Mesothelial cell of epicardium (in vitro differentiated cells): ENCODE measurements around the gene ECEL1. TPM values are rescaled to one million over a fixed set of nuclear protein-coding genes. Genes with fewer than 3 reads are reported as not detected.

Experiments
- DNase-seq, 2 experiments: peaks; one replicate each; pipeline ENCODE4 v3.0.0; 2021; ENCODE audit warnings: low spot score in 2 of 2; ENCODE audit not compliant: unreplicated experiment in 2 of 2
- H3K27ac Mint-ChIP-seq: 2 replicates; pipeline ENCODE4 v1.8.0; 2021; ENCODE audit warnings: mixed read lengths
- H3K27me3 Mint-ChIP-seq: 2 replicates; pipeline ENCODE4 v1.8.0; 2021; ENCODE audit warnings: low read depth, mixed read lengths
- H3K36me3 Mint-ChIP-seq: 2 replicates; pipeline ENCODE4 v1.8.0; 2021; ENCODE audit warnings: mixed read lengths
- H3K4me1 Mint-ChIP-seq: 2 replicates; pipeline ENCODE4 v1.8.0; 2021; ENCODE audit warnings: mixed read lengths
- H3K4me3 Mint-ChIP-seq: 2 replicates; pipeline ENCODE4 v1.8.0; 2021; ENCODE audit warnings: mild to moderate bottlenecking, moderate library complexity, mixed read lengths
- H3K9me3 Mint-ChIP-seq: 2 replicates; pipeline ENCODE4 v1.8.0; 2021; ENCODE audit warnings: mixed read lengths
- total RNA-seq: library from RNA; stranded (reverse); gene quantifications from 3 replicates; pipeline ENCODE4 v1.2.1, GENCODE V29; 2021
- TF ChIP-seq, protein P1 (sequence below): fragments of 200-600 bp; sonication (generic); IDR thresholded peaks from one replicate; pipeline ENCODE4 v1.5.0; 2021; ENCODE audit warnings: antibody characterized with exemption; ENCODE audit not compliant: unreplicated experiment

ECEL1 gene
- total RNA-seq, 1 donor from 2014 or later = 8.8 TPM

DNA sequence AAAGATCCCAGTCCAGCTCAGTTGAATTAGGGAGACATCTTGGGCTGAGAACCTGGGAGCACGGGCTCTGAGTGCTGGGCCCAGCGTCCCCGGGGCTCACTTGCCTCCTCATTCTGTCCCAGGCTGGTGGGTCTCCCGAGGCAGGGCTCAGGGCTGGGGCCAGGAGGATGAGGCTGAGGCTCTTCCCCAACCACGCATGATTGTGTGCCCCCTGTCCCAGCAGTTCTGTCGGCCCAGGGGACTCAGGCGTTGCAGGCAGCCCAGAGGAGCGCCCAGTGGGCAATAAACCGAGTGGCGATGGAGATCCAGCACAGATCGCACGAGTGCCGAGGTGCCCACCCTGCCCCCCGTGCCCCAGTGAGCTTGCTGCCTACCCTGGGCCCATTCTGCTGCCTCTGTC is 33.5 kb upstream of the ECEL1 start:
- no peak for DNase-seq
- no peak overlapping the region for H3K4me3 Mint-ChIP-seq
- no peaks in the 10 kb centered on the region for H3K9me3 Mint-ChIP-seq
- H3K4me1 Mint-ChIP-seq = peaks cover 8% of the 10 kb centered on the region
- H3K36me3 Mint-ChIP-seq = no peaks in the 10 kb centered on the region
- TF ChIP-seq, protein P1, sequence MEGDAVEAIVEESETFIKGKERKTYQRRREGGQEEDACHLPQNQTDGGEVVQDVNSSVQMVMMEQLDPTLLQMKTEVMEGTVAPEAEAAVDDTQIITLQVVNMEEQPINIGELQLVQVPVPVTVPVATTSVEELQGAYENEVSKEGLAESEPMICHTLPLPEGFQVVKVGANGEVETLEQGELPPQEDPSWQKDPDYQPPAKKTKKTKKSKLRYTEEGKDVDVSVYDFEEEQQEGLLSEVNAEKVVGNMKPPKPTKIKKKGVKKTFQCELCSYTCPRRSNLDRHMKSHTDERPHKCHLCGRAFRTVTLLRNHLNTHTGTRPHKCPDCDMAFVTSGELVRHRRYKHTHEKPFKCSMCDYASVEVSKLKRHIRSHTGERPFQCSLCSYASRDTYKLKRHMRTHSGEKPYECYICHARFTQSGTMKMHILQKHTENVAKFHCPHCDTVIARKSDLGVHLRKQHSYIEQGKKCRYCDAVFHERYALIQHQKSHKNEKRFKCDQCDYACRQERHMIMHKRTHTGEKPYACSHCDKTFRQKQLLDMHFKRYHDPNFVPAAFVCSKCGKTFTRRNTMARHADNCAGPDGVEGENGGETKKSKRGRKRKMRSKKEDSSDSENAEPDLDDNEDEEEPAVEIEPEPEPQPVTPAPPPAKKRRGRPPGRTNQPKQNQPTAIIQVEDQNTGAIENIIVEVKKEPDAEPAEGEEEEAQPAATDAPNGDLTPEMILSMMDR = no peak
- H3K27ac Mint-ChIP-seq = no peak overlapping the region
- peaks cover 69% of the 10 kb centered on the region for H3K27me3 Mint-ChIP-seq

- peaks cover 8% of the 10 kb centered on the region for H3K4me1 Mint-ChIP-seq
- TF ChIP-seq, protein P1 = no peak
- no peak for DNase-seq
- H3K27me3 Mint-ChIP-seq = peaks cover 71% of the 10 kb centered on the region
- no peak overlapping the region for H3K27ac Mint-ChIP-seq
- H3K36me3 Mint-ChIP-seq = no peaks in the 10 kb centered on the region
- no peaks in the 10 kb centered on the region for H3K9me3 Mint-ChIP-seq
- H3K4me3 Mint-ChIP-seq = no peak overlapping the region
These were observed 32.9 kb upstream of the ECEL1 start for GRCh38 chr2:232520489-232520888.

DNA sequence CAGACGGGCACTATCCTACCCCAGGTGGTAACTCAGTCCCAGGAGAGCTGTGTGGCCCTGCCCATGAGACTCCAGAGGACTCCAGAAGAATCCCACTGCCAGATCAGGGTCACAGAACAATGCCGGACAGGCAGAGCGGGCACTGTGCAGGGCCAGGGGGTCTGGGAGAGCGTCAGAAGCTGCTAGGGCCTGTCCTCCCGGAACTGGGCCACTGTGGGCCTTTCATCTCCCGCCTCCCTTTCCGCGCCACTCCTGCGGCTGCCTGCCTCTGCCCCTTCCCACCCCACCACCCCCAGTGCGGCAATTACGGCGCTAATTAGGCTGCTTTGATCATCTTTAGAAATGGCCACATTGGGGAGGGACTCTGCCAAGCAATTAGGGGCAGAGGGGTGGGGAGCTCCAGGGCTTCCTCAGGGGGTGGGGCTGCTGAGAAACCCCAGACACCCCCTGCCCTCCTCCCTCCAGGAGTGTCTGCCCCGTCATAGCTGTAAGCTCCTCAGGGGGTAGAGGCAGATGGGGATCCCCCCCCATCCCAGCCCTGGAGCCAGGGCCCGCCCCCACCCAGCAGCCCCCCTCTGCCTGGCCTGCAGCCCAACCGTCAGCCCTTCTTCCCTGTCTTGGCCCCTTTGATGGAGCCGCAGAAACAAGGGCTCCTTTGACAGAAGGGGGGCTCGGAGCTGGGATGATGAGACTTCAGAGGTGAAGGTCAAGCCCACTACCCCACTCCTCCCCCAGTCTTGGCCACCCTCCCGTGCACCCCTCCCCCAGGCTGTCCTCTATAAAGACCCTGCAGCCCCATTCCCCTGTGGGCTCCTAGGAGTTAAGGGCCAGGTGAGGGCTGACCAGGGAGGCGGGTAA is 32.2 kb upstream of the ECEL1 start, which contains the start of gene PRSS56:
PRSS56 (plus strand) TSS at position 808 of the 858 bp plus-strand sequence. CDS start 211 bp downstream, outside the sequence.
- Mint-ChIP-seq H3K36me3 (no peaks in the 10 kb centered on the region), H3K27ac (no peak within 1 kb of the TSS), H3K4me3 (no peak within 1 kb of the TSS), H3K27me3 (peaks cover 74% of the 10 kb centered on the region), H3K4me1 (peaks cover 8% of the 10 kb centered on the region), H3K9me3 (no peaks in the 10 kb centered on the region)
- TF ChIP-seq, protein P1 = no peak
- no peak for DNase-seq

DNA sequence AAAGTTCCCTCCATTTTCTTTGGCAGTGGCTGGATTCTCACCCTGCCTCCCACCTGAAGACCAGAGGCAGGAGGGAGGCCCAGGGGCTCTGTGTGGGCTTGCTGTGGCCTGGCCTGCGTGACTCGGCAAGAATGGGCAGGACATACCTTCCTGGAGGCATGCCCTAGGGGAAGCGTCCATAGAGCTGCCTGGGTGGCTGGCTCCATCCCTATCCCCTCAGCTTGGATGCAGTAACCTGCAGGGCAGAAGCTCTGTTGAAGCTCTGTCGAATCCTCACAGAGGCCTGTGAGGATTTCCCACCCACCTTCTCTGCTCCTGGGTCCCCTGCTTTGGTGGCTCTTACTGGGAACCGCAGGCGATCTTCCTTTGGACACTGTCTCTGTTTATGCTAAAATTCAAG is 31.2 kb upstream of the ECEL1 start:
- H3K9me3 Mint-ChIP-seq = no peaks in the 10 kb centered on the region
- TF ChIP-seq, protein P1 = no peak
- peaks cover 72% of the 10 kb centered on the region for H3K27me3 Mint-ChIP-seq
- H3K27ac Mint-ChIP-seq = no peak overlapping the region
- DNase-seq = no peak
- H3K36me3 Mint-ChIP-seq = no peaks in the 10 kb centered on the region
- peaks cover 6% of the 10 kb centered on the region for H3K4me1 Mint-ChIP-seq
- H3K4me3 Mint-ChIP-seq = no peak overlapping the region

GRCh38 chr2:232516551-232516950 is 28.9 kb upstream of the ECEL1 start:
- H3K9me3 Mint-ChIP-seq = no peaks in the 10 kb centered on the region
- no peaks in the 10 kb centered on the region for H3K36me3 Mint-ChIP-seq
- TF ChIP-seq, protein P1 = no peak
- peaks cover 68% of the 10 kb centered on the region for H3K27me3 Mint-ChIP-seq
- no peak for DNase-seq
- no peak overlapping the region for H3K27ac Mint-ChIP-seq
- H3K4me1 Mint-ChIP-seq = peaks cover 15% of the 10 kb centered on the region
- H3K4me3 Mint-ChIP-seq = no peak overlapping the region
